Measurements from ENCODE around the gene CDC123.
A peak's percentile ranks its signal among the peaks of the same experiment; 100 is the strongest.
"Not testable (repeated sequence)": the region's sequence is repeated elsewhere in the genome, so short reads cannot be mapped to it uniquely, and the experiment has no call there.

The CDC123 gene, protein sequence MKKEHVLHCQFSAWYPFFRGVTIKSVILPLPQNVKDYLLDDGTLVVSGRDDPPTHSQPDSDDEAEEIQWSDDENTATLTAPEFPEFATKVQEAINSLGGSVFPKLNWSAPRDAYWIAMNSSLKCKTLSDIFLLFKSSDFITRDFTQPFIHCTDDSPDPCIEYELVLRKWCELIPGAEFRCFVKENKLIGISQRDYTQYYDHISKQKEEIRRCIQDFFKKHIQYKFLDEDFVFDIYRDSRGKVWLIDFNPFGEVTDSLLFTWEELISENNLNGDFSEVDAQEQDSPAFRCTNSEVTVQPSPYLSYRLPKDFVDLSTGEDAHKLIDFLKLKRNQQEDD

DNA sequence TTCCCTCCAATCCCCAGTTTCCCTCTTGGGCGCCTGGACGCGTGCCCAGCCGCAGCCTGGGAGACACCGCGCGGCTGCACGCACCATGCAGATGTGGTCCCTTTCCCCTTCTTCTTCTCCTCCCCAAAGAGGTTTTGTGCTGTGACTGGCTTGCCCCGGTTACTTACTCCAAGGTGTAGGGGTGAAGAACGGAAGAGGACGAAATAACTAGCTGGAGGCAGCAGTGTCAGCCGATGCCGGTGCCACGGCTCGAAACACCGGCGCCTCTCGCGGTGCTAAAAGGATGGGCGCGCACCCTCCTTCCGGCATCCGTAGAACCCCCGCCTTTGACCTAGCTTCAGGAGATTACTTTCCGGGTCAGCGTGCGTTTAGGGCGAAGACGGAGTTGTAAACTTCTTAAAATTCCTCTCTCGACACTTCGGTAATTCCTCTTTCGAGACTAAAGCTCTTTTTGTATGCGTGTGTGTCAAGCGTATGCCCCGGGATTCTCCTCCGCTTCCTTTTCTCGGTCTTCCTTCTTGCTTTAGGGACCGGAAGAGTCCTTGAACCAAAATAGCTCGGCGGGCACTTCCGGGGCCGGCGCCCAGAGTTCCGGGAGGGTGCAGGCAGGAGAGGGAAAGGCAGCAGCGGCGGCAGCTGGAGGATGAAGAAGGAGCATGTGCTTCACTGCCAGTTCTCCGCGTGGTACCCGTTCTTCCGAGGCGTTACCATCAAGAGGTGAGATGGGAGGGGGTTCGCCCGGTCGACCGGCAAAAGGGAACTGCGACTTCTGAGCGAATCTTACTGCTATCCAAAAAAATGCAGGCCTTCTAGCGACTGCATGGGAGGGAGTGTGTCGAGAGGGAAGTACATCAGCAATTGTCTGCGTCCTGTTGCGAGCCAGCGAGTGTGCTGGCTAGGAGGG, at the start of gene CDC123, which contains the start of gene NUDT5:
CDC123 (plus strand) TSS at position 586 of the 904 bp plus-strand sequence; CDS start at position 644, 58 bp downstream.
NUDT5 (minus strand) TSS at position 289 of the 904 bp plus-strand sequence. CDS start 9,600 bp downstream, outside the sequence.
- DNase-seq = peak; percentile 72

DNA sequence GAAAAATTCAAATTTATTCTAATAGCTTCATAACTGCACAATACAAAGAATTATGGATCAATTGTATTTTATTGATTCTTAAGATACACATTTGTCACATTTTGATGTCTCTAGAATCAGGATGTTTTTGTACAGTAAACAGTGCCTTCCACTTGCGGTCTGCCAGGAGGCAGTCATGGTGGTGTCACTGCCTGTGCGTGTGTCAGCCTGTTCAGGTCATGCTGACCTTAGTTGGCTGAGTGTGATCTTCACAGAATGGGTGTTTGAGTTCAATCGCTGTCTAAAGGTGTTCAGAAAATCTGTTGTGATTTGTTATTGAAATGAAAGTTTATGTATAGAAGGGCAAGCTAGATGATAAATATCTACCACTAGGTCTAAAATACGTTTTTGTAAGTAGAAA, 45.8 kb upstream of the CDC123 start:
- no peak for DNase-seq

- no peak for DNase-seq
Observed at GRCh38 chr10:12154516-12154915, 41.5 kb upstream of the CDC123 start.

DNA sequence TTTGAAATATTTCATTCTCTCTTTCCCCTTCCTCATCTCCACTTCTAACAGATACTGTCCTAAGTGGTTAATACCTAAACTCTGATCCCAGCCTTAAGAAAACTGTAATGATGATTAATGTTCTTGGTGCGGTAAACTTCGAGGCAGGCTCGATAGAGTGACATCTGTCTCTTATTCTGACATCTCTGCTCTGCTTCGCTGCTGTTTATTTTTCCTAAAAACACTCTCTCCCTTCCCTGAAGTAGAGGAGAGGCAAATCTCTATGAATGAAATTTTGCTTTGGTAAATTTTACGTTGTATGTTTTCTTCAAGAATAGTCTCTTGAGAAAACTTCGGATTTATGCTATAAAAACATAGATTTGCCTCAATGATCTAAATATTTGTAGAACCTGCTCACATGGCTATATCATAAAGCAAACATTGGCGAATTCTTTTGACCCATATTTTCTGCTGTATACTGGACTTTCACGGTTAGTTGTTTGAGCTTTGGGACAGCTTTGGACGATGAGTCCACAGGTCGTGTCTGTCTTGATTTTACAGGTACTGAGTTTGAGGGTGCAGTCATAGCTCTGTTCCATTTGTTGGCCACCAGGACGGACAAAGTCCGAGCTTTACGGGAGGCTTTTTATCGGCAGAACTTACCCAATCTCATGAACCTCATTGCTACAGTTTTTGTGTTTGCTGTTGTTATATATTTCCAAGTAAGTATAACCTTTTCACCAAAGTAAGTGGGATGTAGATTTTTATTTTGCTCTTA, 39.4 kb upstream of the CDC123 start:
- no peak for DNase-seq

DNA sequence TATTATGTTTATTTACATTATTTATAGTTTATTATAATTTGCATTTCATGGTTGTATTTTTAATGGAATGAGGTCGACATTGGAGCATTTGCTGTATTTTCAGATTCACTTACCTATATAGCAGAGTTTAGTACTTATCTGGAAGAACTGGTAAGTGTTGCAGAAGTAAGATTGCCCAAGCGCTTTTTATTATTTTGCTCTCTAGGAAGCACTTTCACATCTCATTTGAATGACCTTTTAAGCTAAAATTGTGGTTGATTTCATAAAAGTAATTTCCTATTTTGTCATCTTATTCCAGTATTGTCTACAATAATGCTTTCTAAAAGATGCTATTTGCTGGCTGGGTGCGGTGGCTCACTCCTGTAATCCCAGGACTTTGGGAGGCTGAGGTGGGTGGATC, 37.9 kb upstream of the CDC123 start:
- no peak for DNase-seq

DNA sequence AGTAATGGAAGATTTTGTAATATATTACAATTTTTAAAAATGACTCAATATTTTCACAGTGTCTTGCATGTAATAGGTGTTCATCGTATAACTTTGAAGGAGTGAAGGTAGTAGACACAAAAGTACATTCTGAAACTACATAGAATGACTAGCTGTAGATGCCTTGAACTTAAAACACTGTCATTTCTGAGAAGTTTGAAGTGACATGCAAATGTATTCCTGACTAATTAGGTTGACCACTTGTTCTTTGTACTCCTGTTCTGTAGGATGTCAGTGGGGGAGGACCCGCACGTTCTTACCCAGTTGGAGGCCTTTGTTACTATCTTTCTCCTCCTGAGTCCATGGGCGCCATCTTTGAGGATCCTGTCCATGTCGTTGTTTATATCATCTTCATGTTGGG, 35.3 kb upstream of the CDC123 start:
- DNase-seq = no peak

GRCh38 chr10:12162927-12163326, 33.1 kb upstream of the CDC123 start:
- DNase-seq = no peak

- DNase-seq = no peak
Observed at GRCh38 chr10:12164085-12164484, 31.9 kb upstream of the CDC123 start.

DNA sequence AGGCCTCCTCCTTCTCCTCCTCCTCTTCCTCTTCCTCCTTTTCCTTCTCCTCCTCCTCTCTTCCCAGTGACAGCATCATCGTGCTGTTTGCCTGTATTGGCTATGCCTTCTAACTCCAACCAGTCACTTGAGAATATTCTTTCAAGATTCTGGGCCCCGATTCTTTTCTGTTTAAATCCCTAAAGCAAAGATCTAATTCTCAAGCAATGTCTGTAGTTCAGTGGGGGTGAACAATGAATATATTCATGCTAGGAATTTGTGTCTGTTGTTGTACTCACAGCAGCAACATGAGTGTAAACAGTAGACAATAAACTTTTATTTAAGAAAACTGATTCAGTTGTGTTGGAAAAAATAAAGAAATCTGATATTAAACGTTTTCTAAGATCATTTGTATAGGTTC, 31.0 kb upstream of the CDC123 start:
- no peak for DNase-seq

- DNase-seq = no peak
Observed at GRCh38 chr10:12165999-12166775, 29.8 kb upstream of the CDC123 start.

DNA sequence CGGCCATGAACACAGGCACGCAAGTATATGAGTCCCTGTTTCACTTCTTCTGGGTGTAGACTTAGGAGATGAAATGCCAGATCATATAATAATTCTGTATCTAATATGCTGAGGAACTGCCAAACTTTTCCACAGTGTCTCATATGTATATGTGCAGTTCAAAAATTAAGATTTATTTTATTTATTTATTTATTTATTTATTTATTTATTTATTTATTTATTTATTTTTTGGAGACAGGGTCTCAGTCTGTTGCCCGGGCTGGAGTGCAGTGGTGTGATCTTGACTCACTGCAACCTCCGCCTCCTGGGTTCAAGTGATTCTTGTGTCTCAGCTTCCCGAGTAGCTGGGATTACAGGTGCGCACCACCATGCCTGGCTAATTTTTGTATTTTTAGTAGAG, 24.5 kb upstream of the CDC123 start:
- not testable (repeated sequence) for DNase-seq

- no peak for DNase-seq
Observed at GRCh38 chr10:12177642-12178041, 18.3 kb upstream of the CDC123 start.

GRCh38 chr10:12179606-12180170, 16.3 kb upstream of the CDC123 start:
- DNase-seq = no peak

GRCh38 chr10:12180221-12180974, 15.6 kb upstream of the CDC123 start:
- DNase-seq = no peak

DNA sequence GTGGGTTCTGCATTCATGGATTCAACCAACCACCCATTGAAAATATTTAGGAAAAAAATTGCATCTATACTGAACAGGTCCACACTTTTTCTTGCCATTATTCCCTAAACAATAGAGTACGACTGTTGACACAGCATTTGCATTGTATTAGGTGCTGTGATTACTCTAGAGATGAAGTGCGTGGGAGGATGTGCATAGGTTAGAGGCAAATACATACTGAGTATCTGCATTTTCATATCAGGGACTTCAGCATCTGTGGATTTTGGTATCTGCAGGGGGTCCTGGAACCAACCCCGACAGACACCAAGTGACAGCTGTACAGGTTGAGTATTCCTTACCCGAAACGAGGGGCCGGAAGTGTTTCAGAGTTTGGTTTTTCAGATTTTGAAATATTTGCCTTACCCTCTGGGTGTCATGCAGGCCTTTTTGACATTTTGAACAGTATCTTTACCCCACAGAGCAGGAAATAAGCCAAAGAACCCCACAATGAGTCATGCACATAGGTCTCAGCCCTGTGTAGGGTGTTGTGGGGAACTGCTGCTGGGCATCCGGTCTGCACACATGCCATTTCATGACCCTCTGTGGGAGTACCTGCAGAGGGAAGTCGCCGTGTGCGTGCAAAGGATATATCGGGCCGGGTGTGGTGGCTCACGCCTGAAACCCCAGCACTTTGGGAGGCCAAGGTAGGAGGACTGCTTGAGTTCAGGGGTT, 14.8 kb upstream of the CDC123 start:
- DNase-seq = no peak

DNA sequence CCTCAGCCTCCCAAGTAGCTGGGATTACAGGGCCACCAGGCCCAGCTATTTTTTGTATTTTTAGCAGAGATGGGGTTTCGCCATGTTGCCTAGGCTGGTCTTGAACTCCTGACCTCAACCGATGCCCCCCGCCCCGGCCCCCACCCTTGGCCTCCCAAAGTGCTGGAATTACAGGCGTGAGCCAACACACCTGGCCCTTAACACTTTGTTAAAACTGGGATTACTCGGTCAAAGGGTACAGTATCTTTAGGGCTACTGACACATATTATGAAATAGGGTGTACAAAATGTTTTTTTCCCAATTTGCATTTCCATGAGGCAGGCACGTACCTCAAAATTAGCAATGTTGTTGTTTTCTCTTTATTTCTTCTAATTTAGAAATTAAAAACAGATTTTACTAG, 11.8 kb upstream of the CDC123 start:
- no peak for DNase-seq

DNA sequence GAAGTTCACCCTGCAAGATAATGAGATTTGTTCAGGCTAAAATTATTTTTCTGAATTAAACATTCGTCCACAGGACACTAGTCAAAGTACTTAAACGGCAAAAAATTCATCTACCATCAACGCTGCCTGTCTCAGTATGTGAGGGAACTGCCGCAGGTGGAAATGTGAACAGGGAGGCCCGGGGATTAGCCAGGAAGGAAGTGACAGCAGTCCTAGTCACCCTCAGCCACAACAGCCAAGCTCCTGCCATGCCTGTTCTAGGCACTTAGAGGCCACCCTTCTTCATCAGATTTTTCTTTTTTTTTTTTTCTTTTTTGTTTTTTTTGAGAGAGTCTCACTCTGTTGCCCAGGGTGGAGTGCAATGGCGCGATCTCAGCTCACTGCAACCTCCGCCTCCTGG, 9.7 kb upstream of the CDC123 start:
- no peak for DNase-seq

- DNase-seq = no peak
Observed at GRCh38 chr10:12187321-12187905, 8.6 kb upstream of the CDC123 start.

DNA sequence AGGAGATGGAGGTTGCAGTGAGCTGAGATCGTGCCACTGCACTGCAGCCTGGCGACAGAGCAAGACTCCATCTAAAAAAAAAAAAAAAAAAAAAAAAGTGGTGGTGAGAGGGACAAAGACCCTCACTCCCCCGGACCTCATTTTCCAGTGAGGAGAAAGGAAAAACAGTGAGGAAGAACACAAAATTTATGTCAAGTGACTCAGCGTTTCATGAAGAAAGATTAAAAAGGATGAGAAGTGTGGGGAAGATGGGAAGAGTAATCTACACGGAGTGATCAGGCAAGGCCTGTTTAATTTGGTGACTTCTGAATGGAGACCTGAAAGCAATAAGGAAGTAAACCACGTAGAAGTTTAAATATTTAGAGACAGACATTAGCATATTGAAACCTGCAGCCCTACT, 7.3 kb upstream of the CDC123 start:
- no peak for DNase-seq

- DNase-seq = no peak
Observed at GRCh38 chr10:12189426-12189825, 6.6 kb upstream of the CDC123 start.
